Stimulated activated CD4-positive, alpha-beta T cell treated with anti-CD3 and anti-CD28 coated beads, TNF-alpha, amount 100 ng/mL, for 48 hours (primary cell): ENCODE data around the gene MAP1B.
"Not testable (repeated sequence)": the region's sequence is repeated elsewhere in the genome, so short reads cannot be mapped to it uniquely, and the experiment has no call there.

Experiments used
- DNase-seq, 3 donors: peaks; one replicate each; pipeline ENCODE4 v3.0.0-alpha.2; 2020; ENCODE audit warnings: low read depth in 3 of 3

The MAP1B gene

GRCh38 chr5:72160959-72161358 lies 53.7 kb downstream of the MAP1B start:
- DNase-seq: no peak

- DNase-seq: no peak
Measured at GRCh38 chr5:72161951-72162350, 54.7 kb downstream of the MAP1B start.

- no peak for DNase-seq
Measured at GRCh38 chr5:72163349-72163983, 56.2 kb downstream of the MAP1B start.

GRCh38 chr5:72166070-72166979 lies 59.0 kb downstream of the MAP1B start:
- no peak for DNase-seq

GRCh38 chr5:72167257-72167656 lies 60.0 kb downstream of the MAP1B start:
- no peak for DNase-seq

GRCh38 chr5:72167804-72168203 lies 60.5 kb downstream of the MAP1B start:
- DNase-seq: no peak

GRCh38 chr5:72170101-72170500 lies 62.8 kb downstream of the MAP1B start:
- no peak for DNase-seq

- not testable (repeated sequence) for DNase-seq
Measured at GRCh38 chr5:72171181-72171580, 63.9 kb downstream of the MAP1B start.

- peak in 1 of 3 donors; percentile 6 for DNase-seq
Measured at GRCh38 chr5:72171667-72172066, 64.4 kb downstream of the MAP1B start.

- DNase-seq: no peak
Measured at GRCh38 chr5:72172786-72173185, 65.5 kb downstream of the MAP1B start.

GRCh38 chr5:72177538-72177937 lies 70.3 kb downstream of the MAP1B start:
- no peak for DNase-seq

GRCh38 chr5:72179028-72179815 lies 71.9 kb downstream of the MAP1B start:
- DNase-seq: no peak

GRCh38 chr5:72179816-72180440 lies 72.7 kb downstream of the MAP1B start:
- DNase-seq: no peak

- no peak for DNase-seq
Measured at GRCh38 chr5:72180925-72181324, 73.7 kb downstream of the MAP1B start.

- no peak for DNase-seq
Measured at GRCh38 chr5:72182686-72183085, 75.4 kb downstream of the MAP1B start.

- no peak for DNase-seq
Measured at GRCh38 chr5:72183101-72183520, 75.8 kb downstream of the MAP1B start.

- no peak for DNase-seq
Measured at GRCh38 chr5:72184408-72184807, 77.1 kb downstream of the MAP1B start.

GRCh38 chr5:72185496-72186329 lies 78.4 kb downstream of the MAP1B start:
- DNase-seq: no peak

GRCh38 chr5:72187388-72188075 lies 80.3 kb downstream of the MAP1B start:
- no peak for DNase-seq

GRCh38 chr5:72188166-72188565 lies 80.9 kb downstream of the MAP1B start:
- DNase-seq: no peak
